Prostate gland (tissue), 2 donors: ENCODE data around the gene MMRN1. TPM values are rescaled to one million over a fixed set of nuclear protein-coding genes. Genes with fewer than 3 reads are reported as not detected.

Source experiments
- DNase-seq: peaks from one replicate; pipeline ENCODE4 v3.0.0-alpha.2; 2019; ENCODE audit warnings: low spot score
- H3K27ac ChIP-seq, 2 donors: fragments of 200-600 bp; sonication (generic); 2 replicates each; pipeline ENCODE4 v1.5.1; 2017 to 2019
- H3K27me3 ChIP-seq: fragments of 200-600 bp; sonication (generic); replicated peaks from 2 replicates; pipeline ENCODE4 v1.5.1; 2019; ENCODE audit not compliant: insufficient read depth
- H3K36me3 ChIP-seq, 2 donors: fragments of 200-600 bp; sonication (generic); 1 replicate in 1 of 2; 2 replicates in 1 of 2; pipeline versions ENCODE4 v1.5.1 to v1.8.1; 2017 to 2019
- H3K4me1 ChIP-seq: fragments of 200-600 bp; sonication (generic); replicated peaks from 2 replicates; pipeline ENCODE4 v1.5.1; 2019
- H3K4me3 ChIP-seq, 2 donors: fragments of 200-600 bp; sonication (generic); 2 replicates each; pipeline ENCODE4 v1.5.1; 2017 to 2019
- H3K9me3 ChIP-seq: fragments of 200-600 bp; sonication (generic); 2 replicates; pipeline ENCODE4 v1.5.1; 2017
- POLR2A ChIP-seq: fragments of 450-650 bp; IDR thresholded peaks from one replicate; pipeline ENCODE4 v1.6.1; 2016; ENCODE audit warnings: antibody characterized with exemption, mild to moderate bottlenecking
- POLR2AphosphoS5 ChIP-seq: sonication (generic); formaldehyde crosslinking; IDR thresholded peaks from one replicate; pipeline ENCODE4 v1.6.1; 2017; ENCODE audit warnings: antibody characterized with exemption
- WGBS: methylation state at CpG from one replicate; pipeline ENCODE4 v1.1.5; 2018; 5-methylcytosine and 5-hydroxymethylcytosine counted together
- intact Hi-C: fragments of 100-400 bp; cut with DNase I; formaldehyde crosslinking; loops from one replicate; pipeline ENCODE4 v1.14.2; 2022
- total RNA-seq, 2 donors: library from RNA; depleted of rRNA; stranded (reverse); fragments of >200 nt; gene quantifications; one replicate each; pipeline ENCODE4 v1.1.0, GENCODE V29; 2016
- TF ChIP-seq, protein P1 (sequence below), 4 experiments: fragments of 200-600 bp in 2 of 4; fragments of 450-650 bp in 2 of 4; sonication (generic) in 2 of 4; IDR thresholded peaks; 1 replicate in 3 of 4; 2 replicates in 1 of 4; pipeline ENCODE4 v1.5.1; 2016 to 2019; ENCODE audit warnings: antibody characterized with exemption in 4 of 4, mild to moderate bottlenecking in 2 of 4, moderate library complexity in 2 of 4

MMRN1 gene
- total RNA-seq, 2 donors from 2014 or later, result 5.9 to 10.6 TPM

DNA sequence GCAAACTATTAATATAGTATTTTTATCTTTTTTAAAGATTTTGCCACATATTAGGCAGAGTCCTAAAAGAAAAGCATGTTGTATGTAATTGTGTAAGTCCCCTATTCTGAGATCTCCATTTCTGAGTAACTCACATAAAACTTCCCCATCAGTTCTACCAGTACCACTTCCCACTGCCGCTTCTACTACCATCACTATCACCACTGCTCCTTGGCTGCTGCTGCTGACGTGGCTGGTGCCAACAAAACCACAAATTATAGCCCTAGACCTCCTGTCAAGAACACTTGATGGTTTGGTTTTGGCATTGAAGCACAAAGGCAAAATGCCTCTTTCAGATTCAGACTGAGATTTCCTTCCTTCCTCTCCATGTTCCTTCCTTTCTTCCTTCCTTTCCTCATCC is 106.4 kb downstream of the MMRN1 start:
- Histone ChIP-seq H3K4me3 (no peak overlapping the region), H3K27ac (no peak overlapping the region), H3K9me3 (no peaks in the 10 kb centered on the region), H3K36me3 (no peaks in the 10 kb centered on the region), H3K4me1 (no peaks in the 10 kb centered on the region), H3K27me3 (no peaks in the 10 kb centered on the region)
- 17% methylated on average over 2 of the region's 2 CpGs for WGBS
- TF ChIP-seq, protein P1, sequence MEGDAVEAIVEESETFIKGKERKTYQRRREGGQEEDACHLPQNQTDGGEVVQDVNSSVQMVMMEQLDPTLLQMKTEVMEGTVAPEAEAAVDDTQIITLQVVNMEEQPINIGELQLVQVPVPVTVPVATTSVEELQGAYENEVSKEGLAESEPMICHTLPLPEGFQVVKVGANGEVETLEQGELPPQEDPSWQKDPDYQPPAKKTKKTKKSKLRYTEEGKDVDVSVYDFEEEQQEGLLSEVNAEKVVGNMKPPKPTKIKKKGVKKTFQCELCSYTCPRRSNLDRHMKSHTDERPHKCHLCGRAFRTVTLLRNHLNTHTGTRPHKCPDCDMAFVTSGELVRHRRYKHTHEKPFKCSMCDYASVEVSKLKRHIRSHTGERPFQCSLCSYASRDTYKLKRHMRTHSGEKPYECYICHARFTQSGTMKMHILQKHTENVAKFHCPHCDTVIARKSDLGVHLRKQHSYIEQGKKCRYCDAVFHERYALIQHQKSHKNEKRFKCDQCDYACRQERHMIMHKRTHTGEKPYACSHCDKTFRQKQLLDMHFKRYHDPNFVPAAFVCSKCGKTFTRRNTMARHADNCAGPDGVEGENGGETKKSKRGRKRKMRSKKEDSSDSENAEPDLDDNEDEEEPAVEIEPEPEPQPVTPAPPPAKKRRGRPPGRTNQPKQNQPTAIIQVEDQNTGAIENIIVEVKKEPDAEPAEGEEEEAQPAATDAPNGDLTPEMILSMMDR (IDR thresholded peaks at IDR 0.05), result no peak
- TF ChIP-seq POLR2A, result no peak
- TF ChIP-seq POLR2AphosphoS5, result no peak
- intact Hi-C loops, result no loop called here
- no peak for DNase-seq

DNA sequence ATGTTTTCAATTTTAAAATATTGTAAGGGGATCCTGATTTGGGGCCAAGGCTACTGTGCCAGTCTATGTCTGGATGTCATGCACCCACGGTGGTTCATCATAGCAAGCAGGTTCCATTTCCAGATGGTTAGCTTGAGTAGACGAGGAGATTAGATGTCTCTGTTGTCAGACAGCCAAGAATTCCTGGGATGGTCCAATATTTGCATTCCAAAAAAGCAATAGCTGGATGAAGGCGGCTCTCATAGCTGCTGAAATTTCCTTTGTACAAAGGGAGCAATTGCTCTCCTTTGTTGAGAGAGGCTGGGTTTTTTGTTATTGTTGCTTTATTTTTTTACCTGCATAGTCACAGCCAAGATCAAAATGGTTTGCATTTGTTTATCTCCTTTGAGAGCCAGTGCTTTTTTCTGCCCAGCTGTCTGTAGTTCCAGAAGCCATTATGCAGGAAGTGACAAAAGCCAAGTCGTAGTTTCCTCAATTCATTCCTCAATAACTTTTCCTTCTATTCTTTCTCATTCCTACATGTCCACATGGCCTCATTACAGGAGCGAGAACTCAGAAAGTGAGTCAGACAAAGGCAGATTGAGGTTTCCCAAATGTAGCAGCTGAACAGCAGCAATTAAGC is 107.9 kb downstream of the MMRN1 start:
- Histone ChIP-seq H3K9me3 (no peaks in the 10 kb centered on the region), H3K27ac (no peak overlapping the region), H3K27me3 (no peaks in the 10 kb centered on the region), H3K4me1 (no peaks in the 10 kb centered on the region), H3K4me3 (no peak overlapping the region), H3K36me3 (no peaks in the 10 kb centered on the region)
- no peak for TF ChIP-seq POLR2AphosphoS5
- TF ChIP-seq, protein P1 (IDR thresholded peaks at IDR 0.05), result no peak
- TF ChIP-seq POLR2A, result no peak
- 47% methylated on average over 5 of the region's 5 CpGs for WGBS
- DNase-seq, result no peak
- intact Hi-C loops, result no loop called here

Other genes starting within 250 kb of the MMRN1 start
- gene SNCA, start 57.7 kb upstream of the MMRN1 start, total RNA-seq, result 1 to 10 TPM; 5.6 to 8.7 TPM
- 10 to 100 TPM; 11.9 to 32.2 TPM for gene CCSER1, start 232.5 kb downstream of the MMRN1 start, total RNA-seq